WI38 (cell line): ENCODE results near the gene PLXND1.

Experiments used
- H3K4me3 ChIP-seq: 2 replicates; pipeline ENCODE4 v1.5.1; 2011; ENCODE audit warnings: low read depth, mild to moderate bottlenecking, control low read depth, low read length
- TF ChIP-seq, protein P1 (sequence below): IDR thresholded peaks from 2 replicates; pipeline ENCODE4 v1.5.1; 2012; ENCODE audit warnings: low read depth, mild to moderate bottlenecking, control low read depth, low read length

The PLXND1 gene

GRCh38 chr3:129603561-129603942, 2.9 kb downstream of the PLXND1 start:
- TF ChIP-seq, protein P1, sequence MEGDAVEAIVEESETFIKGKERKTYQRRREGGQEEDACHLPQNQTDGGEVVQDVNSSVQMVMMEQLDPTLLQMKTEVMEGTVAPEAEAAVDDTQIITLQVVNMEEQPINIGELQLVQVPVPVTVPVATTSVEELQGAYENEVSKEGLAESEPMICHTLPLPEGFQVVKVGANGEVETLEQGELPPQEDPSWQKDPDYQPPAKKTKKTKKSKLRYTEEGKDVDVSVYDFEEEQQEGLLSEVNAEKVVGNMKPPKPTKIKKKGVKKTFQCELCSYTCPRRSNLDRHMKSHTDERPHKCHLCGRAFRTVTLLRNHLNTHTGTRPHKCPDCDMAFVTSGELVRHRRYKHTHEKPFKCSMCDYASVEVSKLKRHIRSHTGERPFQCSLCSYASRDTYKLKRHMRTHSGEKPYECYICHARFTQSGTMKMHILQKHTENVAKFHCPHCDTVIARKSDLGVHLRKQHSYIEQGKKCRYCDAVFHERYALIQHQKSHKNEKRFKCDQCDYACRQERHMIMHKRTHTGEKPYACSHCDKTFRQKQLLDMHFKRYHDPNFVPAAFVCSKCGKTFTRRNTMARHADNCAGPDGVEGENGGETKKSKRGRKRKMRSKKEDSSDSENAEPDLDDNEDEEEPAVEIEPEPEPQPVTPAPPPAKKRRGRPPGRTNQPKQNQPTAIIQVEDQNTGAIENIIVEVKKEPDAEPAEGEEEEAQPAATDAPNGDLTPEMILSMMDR: no peak
- no peak overlapping the region for H3K4me3 ChIP-seq

GRCh38 chr3:129602730-129603560, 3.5 kb downstream of the PLXND1 start:
- no peak overlapping the region for H3K4me3 ChIP-seq
- TF ChIP-seq, protein P1: no peak

DNA sequence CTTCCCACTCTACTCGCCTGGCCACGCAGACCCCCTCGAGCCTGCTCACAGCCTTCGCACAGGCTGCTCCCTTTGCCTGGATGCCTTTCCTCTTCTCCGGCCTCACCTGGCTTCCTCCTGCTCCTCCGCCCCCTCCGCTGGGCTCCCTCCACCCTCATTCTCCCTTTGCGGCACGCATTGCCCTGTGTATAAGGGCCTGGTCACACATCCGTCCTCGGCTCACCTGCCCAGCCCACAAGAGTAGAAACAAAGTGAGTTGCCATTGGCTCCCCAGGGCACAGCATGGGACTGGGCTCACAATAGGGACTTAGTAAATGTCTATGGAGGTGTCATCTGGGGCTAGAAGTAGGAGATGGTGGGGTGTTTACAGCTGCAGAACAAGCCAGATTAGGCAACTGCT, 4.2 kb downstream of the PLXND1 start:
- H3K4me3 ChIP-seq: no peak overlapping the region
- TF ChIP-seq, protein P1: no peak

DNA sequence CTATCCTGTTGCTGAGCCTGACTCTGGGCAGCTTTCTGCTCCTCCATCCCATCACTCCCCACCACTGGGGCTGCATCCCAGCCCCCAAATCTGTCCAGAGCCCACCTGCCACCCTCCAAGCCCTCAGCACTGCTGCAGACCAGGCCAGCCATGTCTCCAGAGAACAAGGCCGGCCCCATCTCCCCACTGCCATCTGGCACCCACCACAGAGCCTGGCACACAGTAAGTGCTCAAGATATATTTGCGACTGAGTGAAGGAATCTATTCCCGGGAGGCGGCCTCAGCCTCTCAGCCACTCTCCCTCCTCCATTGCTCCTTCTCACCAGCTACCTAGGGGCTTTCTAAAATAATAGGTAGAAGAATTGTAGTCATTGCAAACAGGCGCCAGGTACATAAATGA, 4.8 kb downstream of the PLXND1 start:
- H3K4me3 ChIP-seq: no peak overlapping the region
- TF ChIP-seq, protein P1: no peak

DNA sequence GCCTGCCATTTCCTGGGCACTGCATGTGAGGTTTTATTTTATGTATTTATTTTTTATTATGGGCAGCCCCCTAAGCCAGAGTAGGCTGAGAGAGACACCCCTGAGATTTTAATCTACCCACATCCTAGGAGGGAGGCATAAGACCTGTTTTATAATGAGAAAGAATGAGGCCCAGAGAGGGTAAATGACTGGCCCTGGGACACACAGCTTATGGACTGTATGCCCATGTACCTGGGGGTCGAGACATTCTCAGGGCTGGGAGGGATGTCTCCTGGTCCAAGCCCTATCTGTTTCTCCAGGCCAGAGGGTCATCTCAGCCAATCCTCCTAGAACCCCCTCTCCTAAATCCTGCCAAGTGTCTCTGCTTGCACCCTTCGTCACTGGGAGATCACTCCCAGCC, 6.1 kb downstream of the PLXND1 start:
- TF ChIP-seq, protein P1: no peak
- no peak overlapping the region for H3K4me3 ChIP-seq

DNA sequence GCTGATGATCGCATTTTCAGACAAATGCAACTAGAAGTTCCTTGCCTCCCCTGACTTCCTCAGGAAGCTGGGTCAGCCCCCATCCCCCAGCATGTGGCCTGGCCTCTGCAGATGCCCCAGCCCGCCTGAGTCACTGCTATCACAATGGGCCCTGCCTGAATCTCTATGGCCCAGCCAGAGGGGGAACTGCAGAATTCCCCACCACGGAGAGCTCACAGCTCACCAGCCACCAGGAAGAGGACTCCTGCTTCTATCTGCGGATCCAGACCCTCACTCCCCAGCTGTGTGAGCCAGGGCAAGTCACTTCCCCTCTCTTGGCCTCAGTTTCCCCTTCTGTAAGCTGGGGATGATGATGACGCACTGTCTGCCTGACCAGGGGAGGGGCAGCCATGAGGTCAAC, 6.9 kb downstream of the PLXND1 start:
- H3K4me3 ChIP-seq: no peak overlapping the region
- TF ChIP-seq, protein P1: no peak

GRCh38 chr3:129599073-129599472, 7.4 kb downstream of the PLXND1 start:
- no peak overlapping the region for H3K4me3 ChIP-seq
- TF ChIP-seq, protein P1: no peak
